BE2C (cell line): ENCODE measurements around the gene SMTN.

Experiments
- DNase-seq: peaks from one replicate; pipeline ENCODE4 v3.0.0-alpha.2; 2020
- H3K27me3 ChIP-seq: fragments of 250-450 bp; sonication (Bioruptor Pico); 2 replicates; pipeline ENCODE4 v1.5.1; 2020; ENCODE audit warnings: mild to moderate bottlenecking
- H3K36me3 ChIP-seq: fragments of 250-450 bp; sonication (Bioruptor Pico); 2 replicates; pipeline ENCODE4 v1.5.1; 2020; ENCODE audit warnings: mild to moderate bottlenecking
- H3K4me1 ChIP-seq: fragments of 250-450 bp; sonication (Bioruptor Pico); 2 replicates; pipeline ENCODE4 v1.5.1; 2020
- H3K4me3 ChIP-seq: 2 replicates; pipeline ENCODE4 v1.5.1; 2011; ENCODE audit warnings: low read depth, low read length
- H3K9me3 ChIP-seq: fragments of 250-450 bp; sonication (Bioruptor Pico); 2 replicates; pipeline ENCODE4 v1.5.1; 2020
- CTCF ChIP-seq: IDR thresholded peaks from 2 replicates; pipeline ENCODE4 v1.5.1; 2012; ENCODE audit warnings: mild to moderate bottlenecking, low read depth, low read length

The SMTN gene

GRCh38 chr22:31136155-31136554 lies 55.0 kb downstream of the SMTN start:
- Histone ChIP-seq H3K4me3 (no peak overlapping the region), H3K27me3 (no peaks in the 10 kb centered on the region), H3K9me3 (no peaks in the 10 kb centered on the region), H3K4me1 (no peaks in the 10 kb centered on the region; the same call in none of the 2 replicates), H3K36me3 (no peaks in the 10 kb centered on the region)
- no peak for DNase-seq
- no peak for TF ChIP-seq CTCF

GRCh38 chr22:31136711-31137110 lies 55.6 kb downstream of the SMTN start:
- TF ChIP-seq CTCF, result no peak
- DNase-seq, result no peak
- Histone ChIP-seq H3K4me3 (no peak overlapping the region), H3K27me3 (no peaks in the 10 kb centered on the region), H3K9me3 (no peaks in the 10 kb centered on the region), H3K36me3 (no peaks in the 10 kb centered on the region), H3K4me1 (no peaks in the 10 kb centered on the region; the same call in 1 of the 2 replicates)

GRCh38 chr22:31137721-31138120 lies 56.6 kb downstream of the SMTN start:
- Histone ChIP-seq H3K27me3 (no peaks in the 10 kb centered on the region), H3K36me3 (no peaks in the 10 kb centered on the region), H3K4me3 (no peak overlapping the region), H3K4me1 (no peaks in the 10 kb centered on the region), H3K9me3 (no peaks in the 10 kb centered on the region)
- TF ChIP-seq CTCF, result no peak
- no peak for DNase-seq

- no peaks in the 10 kb centered on the region for H3K4me1 ChIP-seq
- H3K9me3 ChIP-seq, result no peaks in the 10 kb centered on the region
- no peak for DNase-seq
- TF ChIP-seq CTCF, result no peak
- no peaks in the 10 kb centered on the region for H3K36me3 ChIP-seq
- H3K4me3 ChIP-seq, result no peak overlapping the region
- H3K27me3 ChIP-seq, result no peaks in the 10 kb centered on the region
Measured at GRCh38 chr22:31138126-31138525, 57.0 kb downstream of the SMTN start.

- no peaks in the 10 kb centered on the region for H3K27me3 ChIP-seq
- DNase-seq, result no peak
- TF ChIP-seq CTCF, result no peak
- H3K9me3 ChIP-seq, result no peaks in the 10 kb centered on the region
- no peaks in the 10 kb centered on the region for H3K36me3 ChIP-seq
- H3K4me1 ChIP-seq, result no peaks in the 10 kb centered on the region
- no peak overlapping the region for H3K4me3 ChIP-seq
Measured at GRCh38 chr22:31139066-31139465, 57.9 kb downstream of the SMTN start.

- H3K4me3 ChIP-seq, result no peak within 1 kb of the TSS
- H3K36me3 ChIP-seq, result no peaks in the 10 kb centered on the region
- no peaks in the 10 kb centered on the region for H3K27me3 ChIP-seq
- no peaks in the 10 kb centered on the region for H3K4me1 ChIP-seq
- no peak for TF ChIP-seq CTCF
- H3K9me3 ChIP-seq, result no peaks in the 10 kb centered on the region; the same call in 1 of the 2 replicates
- no peak for DNase-seq
Measured at GRCh38 chr22:31139866-31140716, 59.0 kb downstream of the SMTN start, which contains the start of gene PLA2G3. TSS of gene PLA2G3 (minus strand) at chr22:31140508. CDS start at chr22:31140354, 154 bp downstream.
